Ramos (cell line): ENCODE results near the gene ILK.

Experiments
- in situ Hi-C: fragments of 300-500 bp; cut with MboI; formaldehyde crosslinking; loops from one replicate; pipeline ENCODE4 v1.14.3; 2022; ENCODE audit warnings: low sequenced_read_pairs; ENCODE audit not compliant: unreplicated experiment

ILK gene

DNA sequence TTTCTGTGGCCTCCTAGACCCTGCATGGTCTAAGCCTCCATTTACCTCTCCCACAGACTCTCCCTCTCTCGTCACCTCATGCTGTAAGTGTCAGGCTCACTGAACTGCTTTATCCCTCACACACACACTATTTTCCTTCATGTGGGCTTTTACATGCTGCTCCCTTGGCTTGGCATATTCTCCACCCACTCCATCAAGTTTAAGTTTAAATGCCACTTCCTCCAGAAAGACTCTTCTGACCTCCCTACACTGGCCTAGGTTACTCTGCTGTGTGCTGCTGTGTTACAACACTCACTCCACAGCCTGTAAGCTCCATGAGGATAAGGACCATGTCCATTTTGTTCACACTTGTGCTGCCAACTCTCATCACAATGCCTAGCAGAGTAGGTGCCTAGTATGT, 49.5 kb downstream of the ILK start:
- in situ Hi-C loops, result no loop called here

DNA sequence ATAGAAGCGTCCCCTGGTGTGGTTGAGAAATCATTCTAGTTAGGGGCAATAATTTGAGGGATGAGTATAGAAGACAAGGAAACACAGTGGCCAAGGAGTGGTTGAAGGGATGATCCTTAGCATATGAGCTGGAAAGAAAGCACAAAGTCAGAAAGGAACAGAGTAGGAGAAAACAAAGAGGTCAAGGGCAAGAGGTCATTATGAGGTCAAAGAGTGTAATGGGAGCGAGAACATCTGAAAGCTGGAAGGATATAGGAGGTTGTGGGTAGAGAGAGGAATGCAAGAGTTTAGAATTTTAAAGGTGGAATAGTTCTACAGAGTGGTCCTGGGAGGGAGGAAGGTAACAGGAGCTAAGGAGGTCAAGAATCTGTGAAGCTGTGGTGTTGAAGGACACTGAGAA, 50.1 kb downstream of the ILK start:
- in situ Hi-C loops, result no loop called here

DNA sequence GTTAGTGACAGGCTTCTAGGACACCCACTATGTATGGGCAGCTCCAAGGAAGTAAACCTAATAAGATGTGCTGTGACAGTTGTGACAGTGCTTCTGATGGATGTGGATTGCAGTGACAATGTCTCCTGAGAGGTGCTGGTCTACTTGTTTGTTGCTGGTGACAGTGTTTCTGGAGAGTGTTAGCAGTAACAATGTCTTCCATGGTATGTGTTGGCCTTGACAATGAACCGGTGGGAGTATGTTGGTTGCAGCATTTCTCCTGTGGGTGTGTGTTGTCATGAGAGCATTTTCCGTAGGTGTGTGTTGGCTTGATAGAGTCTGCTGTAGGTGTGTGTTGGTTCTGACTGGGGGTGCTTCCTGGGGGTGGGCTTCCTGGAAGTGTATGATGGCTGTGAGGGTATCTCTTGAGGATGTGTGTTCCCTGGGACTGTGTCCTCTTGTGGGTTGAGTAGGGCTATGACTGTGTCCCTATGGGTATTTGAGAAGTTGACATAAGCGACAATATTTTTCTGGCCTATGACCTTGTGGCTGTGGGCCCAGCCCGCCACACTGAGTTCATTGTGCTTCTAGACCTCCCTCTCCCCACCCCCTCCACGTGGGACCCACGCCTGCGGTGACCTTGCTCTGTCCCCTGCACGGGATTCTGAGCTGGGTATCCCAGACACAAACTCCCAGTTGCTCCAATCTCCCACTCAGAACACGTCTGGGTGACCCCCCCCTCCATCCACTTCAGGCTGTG, 50.9 kb downstream of the ILK start:
- in situ Hi-C loops, result no loop called here

- in situ Hi-C loops, result no loop called here
These were observed 51.6 kb downstream of the ILK start for GRCh38 chr11:6655020-6655789.

DNA sequence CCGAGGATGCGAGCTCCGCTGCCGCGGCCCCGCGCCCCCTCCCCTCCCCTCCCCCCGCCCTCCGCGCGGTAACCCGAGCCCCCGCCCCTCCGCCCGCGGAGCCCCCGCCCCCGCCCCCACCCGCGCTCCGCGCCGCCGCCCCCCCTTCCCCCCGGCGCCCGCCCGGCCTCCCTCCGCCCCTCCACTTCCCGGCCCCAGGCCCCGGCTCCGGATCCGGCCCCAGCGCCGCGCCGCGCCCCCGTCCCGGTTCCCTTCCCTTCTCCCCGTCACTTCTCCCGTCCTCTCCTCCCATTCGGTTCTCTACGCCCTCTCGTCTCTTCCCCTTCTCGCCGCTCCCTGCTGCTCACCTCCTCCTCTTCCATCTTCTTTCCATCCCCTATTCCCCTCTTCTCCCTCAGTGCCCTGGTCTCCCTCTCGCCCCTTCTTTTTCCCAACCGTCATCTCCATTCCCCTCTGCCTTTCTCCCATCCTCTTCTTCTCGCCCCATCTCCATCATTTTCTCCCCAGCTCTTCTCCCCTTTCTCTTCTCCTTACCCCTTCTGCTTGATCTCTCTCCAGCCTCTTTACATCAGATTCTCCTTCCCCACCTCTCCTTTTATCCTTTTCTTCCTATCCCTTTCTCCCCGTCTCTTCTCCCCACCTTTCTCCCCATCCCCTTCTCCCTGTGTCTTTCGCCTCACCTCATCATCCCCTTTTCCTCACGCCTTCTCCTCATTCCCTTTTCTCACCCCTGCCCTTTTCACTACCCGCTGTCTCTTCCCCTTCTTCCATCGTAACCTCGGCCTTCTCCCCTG, 52.4 kb downstream of the ILK start, which contains the start of gene DCHS1:
Gene DCHS1, minus strand, starts transcription at position 20 of the 794 bp plus-strand sequence. CDS start 14,196 bp downstream, outside the sequence.
- in situ Hi-C loops, result no loop called here

- in situ Hi-C loops, result no loop called here
These were observed 53.0 kb downstream of the ILK start for GRCh38 chr11:6656584-6656915.

DNA sequence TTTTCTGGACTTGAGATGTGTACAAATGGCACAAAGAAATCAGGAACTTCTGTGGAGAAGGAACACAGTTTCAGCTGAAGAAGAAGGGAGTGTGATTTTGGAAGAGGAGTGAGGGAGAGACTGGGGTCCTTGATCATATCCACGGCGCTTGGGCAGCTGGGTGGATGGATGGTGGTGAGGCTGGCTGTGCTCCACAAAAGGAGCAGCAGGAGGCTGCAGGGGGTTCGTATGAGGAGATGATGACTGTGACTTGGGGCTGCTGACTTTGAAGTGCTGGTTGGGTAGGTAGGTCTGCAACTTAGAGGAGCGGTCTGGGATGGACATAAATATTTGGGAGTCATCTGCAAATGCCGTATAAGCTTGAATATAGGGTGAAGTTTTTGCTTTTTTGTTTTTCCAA, 53.4 kb downstream of the ILK start:
- in situ Hi-C loops, result no loop called here

DNA sequence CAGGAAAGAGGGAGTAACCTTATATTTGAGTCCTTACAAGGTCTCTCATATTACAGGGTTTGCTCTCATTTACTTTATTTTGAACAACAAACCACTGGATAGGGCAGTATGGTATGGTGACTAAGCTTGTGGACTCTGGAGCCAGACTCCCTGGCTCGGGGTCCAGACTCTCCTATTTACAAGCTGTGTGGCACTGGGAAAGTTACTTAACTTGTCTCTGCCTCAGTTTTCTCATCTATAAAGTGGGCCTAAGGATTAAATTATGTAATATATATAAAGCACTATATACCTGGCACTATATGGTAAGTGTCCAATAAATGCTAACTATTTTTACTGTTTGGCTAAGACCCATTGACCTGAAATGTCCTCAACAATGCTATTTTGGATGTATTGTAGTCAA, 53.8 kb downstream of the ILK start:
- in situ Hi-C loops, result no loop called here

- in situ Hi-C loops, result no loop called here
These were observed 55.1 kb downstream of the ILK start for GRCh38 chr11:6658647-6659046.
